ENCODE data around the gene LMCD1. TPM values are rescaled to one million over a fixed set of nuclear protein-coding genes. Genes with fewer than 3 reads are reported as not detected.
A peak's percentile ranks its signal among the peaks of the same experiment; 100 is the strongest.

LMCD1 gene
- total RNA-seq, 1 donor from 2014 or later, result 35.0 TPM

- Histone ChIP-seq H3K27ac (ENCODE audit: low read depth, low read length) (peak overlapping the region; percentile 54), H3K4me3 (ENCODE audit: low read length in 3 of 3) (no peak overlapping the region), H3K9me3 (ENCODE audit: control insufficient read depth in 3 of 3, low read length in 3 of 3) (no peaks in the 10 kb centered on the region), H3K36me3 (ENCODE audit: control insufficient read depth in 3 of 3, insufficient read depth in 3 of 3, low read length in 3 of 3) (peaks cover 59 to 66% (median 59%) of the 10 kb centered on the region in 3 donors), H3K27me3 (ENCODE audit: control insufficient read depth in 3 of 3, insufficient read depth in 3 of 3, low read length in 3 of 3) (no peaks in the 10 kb centered on the region), H3K4me1 (ENCODE audit: control insufficient read depth in 3 of 3, insufficient read depth in 3 of 3, low read length in 3 of 3) (peaks cover 82 to 85% (median 84%) of the 10 kb centered on the region in 3 donors), H3K9ac (ENCODE audit: low read depth in 1 of 3, low read length in 3 of 3) (peak overlapping the region in 1 of 3 donors; percentile 55)
These were observed 50.7 kb downstream of the LMCD1 start for GRCh38 chr3:8552223-8552762.

- peaks cover 57 to 62% (median 62%) of the 10 kb centered on the region in 3 donors for H3K36me3 ChIP-seq (ENCODE audit: control insufficient read depth in 3 of 3, insufficient read depth in 3 of 3, low read length in 3 of 3)
These were observed 51.8 kb downstream of the LMCD1 start for GRCh38 chr3:8553405-8553804.

GRCh38 chr3:8554696-8555095, 53.1 kb downstream of the LMCD1 start:
- peaks cover 84 to 96% (median 93%) of the 10 kb centered on the region in 3 donors for H3K4me1 ChIP-seq (ENCODE audit: control insufficient read depth in 3 of 3, insufficient read depth in 3 of 3, low read length in 3 of 3)
- H3K27ac ChIP-seq (ENCODE audit: low read depth, low read length), result peak overlapping the region; percentile 78
- H3K9me3 ChIP-seq (ENCODE audit: control insufficient read depth in 3 of 3, low read length in 3 of 3), result no peaks in the 10 kb centered on the region
- H3K27me3 ChIP-seq (ENCODE audit: control insufficient read depth in 3 of 3, insufficient read depth in 3 of 3, low read length in 3 of 3), result no peaks in the 10 kb centered on the region
- H3K4me3 ChIP-seq (ENCODE audit: low read length in 3 of 3), result peak overlapping the region in 1 of 3 donors; percentile 3
- H3K9ac ChIP-seq (ENCODE audit: low read depth in 1 of 3, low read length in 3 of 3), result peak overlapping the region in 2 of 3 donors; percentile 26 to 33
- H3K36me3 ChIP-seq (ENCODE audit: control insufficient read depth in 3 of 3, insufficient read depth in 3 of 3, low read length in 3 of 3), result peaks cover 54 to 61% (median 58%) of the 10 kb centered on the region in 3 donors

More at GRCh38 chr3:8553405-8553804, 51.8 kb downstream of the LMCD1 start:
- Histone ChIP-seq H3K4me3 (ENCODE audit: low read length in 3 of 3) (peak overlapping the region in 2 of 3 donors; percentile 5 to 14), H3K27me3 (ENCODE audit: control insufficient read depth in 3 of 3, insufficient read depth in 3 of 3, low read length in 3 of 3) (no peaks in the 10 kb centered on the region), H3K4me1 (ENCODE audit: control insufficient read depth in 3 of 3, insufficient read depth in 3 of 3, low read length in 3 of 3) (peaks cover 90 to 93% (median 93%) of the 10 kb centered on the region in 3 donors), H3K9ac (ENCODE audit: low read depth in 1 of 3, low read length in 3 of 3) (peak overlapping the region in 2 of 3 donors; percentile 33 to 38), H3K9me3 (ENCODE audit: control insufficient read depth in 3 of 3, low read length in 3 of 3) (no peaks in the 10 kb centered on the region), H3K27ac (ENCODE audit: low read depth, low read length) (peak overlapping the region; percentile 78)

- peaks cover 84 to 94% (median 93%) of the 10 kb centered on the region in 3 donors for H3K4me1 ChIP-seq (ENCODE audit: control insufficient read depth in 3 of 3, insufficient read depth in 3 of 3, low read length in 3 of 3)
- peaks cover 54 to 58% (median 56%) of the 10 kb centered on the region in 3 donors for H3K36me3 ChIP-seq (ENCODE audit: control insufficient read depth in 3 of 3, insufficient read depth in 3 of 3, low read length in 3 of 3)
- peak overlapping the region in 2 of 3 donors; percentile 26 to 47 for H3K9ac ChIP-seq (ENCODE audit: low read depth in 1 of 3, low read length in 3 of 3)
- no peaks in the 10 kb centered on the region for H3K9me3 ChIP-seq (ENCODE audit: control insufficient read depth in 3 of 3, low read length in 3 of 3)
- no peak overlapping the region for H3K4me3 ChIP-seq (ENCODE audit: low read length in 3 of 3)
- H3K27ac ChIP-seq (ENCODE audit: low read depth, low read length), result peak overlapping the region; percentile 78
- H3K27me3 ChIP-seq (ENCODE audit: control insufficient read depth in 3 of 3, insufficient read depth in 3 of 3, low read length in 3 of 3), result no peaks in the 10 kb centered on the region
These were observed 53.6 kb downstream of the LMCD1 start for GRCh38 chr3:8555113-8555661.

- Histone ChIP-seq H3K4me1 (ENCODE audit: control insufficient read depth in 3 of 3, insufficient read depth in 3 of 3, low read length in 3 of 3) (peaks cover 83 to 95% (median 93%) of the 10 kb centered on the region in 3 donors), H3K4me3 (ENCODE audit: low read length in 3 of 3) (no peak overlapping the region), H3K9ac (ENCODE audit: low read depth in 1 of 3, low read length in 3 of 3) (no peak overlapping the region), H3K27ac (ENCODE audit: low read depth, low read length) (peak overlapping the region; percentile 78), H3K9me3 (ENCODE audit: control insufficient read depth in 3 of 3, low read length in 3 of 3) (no peaks in the 10 kb centered on the region), H3K27me3 (ENCODE audit: control insufficient read depth in 3 of 3, insufficient read depth in 3 of 3, low read length in 3 of 3) (no peaks in the 10 kb centered on the region), H3K36me3 (ENCODE audit: control insufficient read depth in 3 of 3, insufficient read depth in 3 of 3, low read length in 3 of 3) (peaks cover 53 to 54% (median 54%) of the 10 kb centered on the region in 3 donors)
These were observed 54.3 kb downstream of the LMCD1 start for GRCh38 chr3:8555725-8556472.

GRCh38 chr3:8556473-8556869, 54.8 kb downstream of the LMCD1 start:
- Histone ChIP-seq H3K9ac (ENCODE audit: low read depth in 1 of 3, low read length in 3 of 3) (no peak overlapping the region), H3K36me3 (ENCODE audit: control insufficient read depth in 3 of 3, insufficient read depth in 3 of 3, low read length in 3 of 3) (peaks cover 50% of the 10 kb centered on the region in 3 donors), H3K27ac (ENCODE audit: low read depth, low read length) (peak overlapping the region; percentile 78), H3K27me3 (ENCODE audit: control insufficient read depth in 3 of 3, insufficient read depth in 3 of 3, low read length in 3 of 3) (no peaks in the 10 kb centered on the region), H3K9me3 (ENCODE audit: control insufficient read depth in 3 of 3, low read length in 3 of 3) (no peaks in the 10 kb centered on the region), H3K4me3 (ENCODE audit: low read length in 3 of 3) (no peak overlapping the region), H3K4me1 (ENCODE audit: control insufficient read depth in 3 of 3, insufficient read depth in 3 of 3, low read length in 3 of 3) (peaks cover 77 to 91% (median 88%) of the 10 kb centered on the region in 3 donors)

- H3K9ac ChIP-seq (ENCODE audit: low read depth in 1 of 3, low read length in 3 of 3), result no peak overlapping the region
- peak overlapping the region; percentile 78 for H3K27ac ChIP-seq (ENCODE audit: low read depth, low read length)
- peaks cover 75 to 90% (median 87%) of the 10 kb centered on the region in 3 donors for H3K4me1 ChIP-seq (ENCODE audit: control insufficient read depth in 3 of 3, insufficient read depth in 3 of 3, low read length in 3 of 3)
- H3K4me3 ChIP-seq (ENCODE audit: low read length in 3 of 3), result no peak overlapping the region
- H3K9me3 ChIP-seq (ENCODE audit: control insufficient read depth in 3 of 3, low read length in 3 of 3), result no peaks in the 10 kb centered on the region
- no peaks in the 10 kb centered on the region for H3K27me3 ChIP-seq (ENCODE audit: control insufficient read depth in 3 of 3, insufficient read depth in 3 of 3, low read length in 3 of 3)
- peaks cover 43 to 48% (median 44%) of the 10 kb centered on the region in 3 donors for H3K36me3 ChIP-seq (ENCODE audit: control insufficient read depth in 3 of 3, insufficient read depth in 3 of 3, low read length in 3 of 3)
These were observed 55.7 kb downstream of the LMCD1 start for GRCh38 chr3:8557298-8557697.

- H3K4me1 ChIP-seq (ENCODE audit: control insufficient read depth in 3 of 3, insufficient read depth in 3 of 3, low read length in 3 of 3), result peaks cover 62 to 79% (median 76%) of the 10 kb centered on the region in 3 donors
- H3K27me3 ChIP-seq (ENCODE audit: control insufficient read depth in 3 of 3, insufficient read depth in 3 of 3, low read length in 3 of 3), result no peaks in the 10 kb centered on the region
- peaks cover 38 to 55% (median 39%) of the 10 kb centered on the region in 3 donors for H3K36me3 ChIP-seq (ENCODE audit: control insufficient read depth in 3 of 3, insufficient read depth in 3 of 3, low read length in 3 of 3)
- H3K9ac ChIP-seq (ENCODE audit: low read depth in 1 of 3, low read length in 3 of 3), result no peak overlapping the region
- no peaks in the 10 kb centered on the region for H3K9me3 ChIP-seq (ENCODE audit: control insufficient read depth in 3 of 3, low read length in 3 of 3)
- H3K4me3 ChIP-seq (ENCODE audit: low read length in 3 of 3), result no peak overlapping the region
- peak overlapping the region; percentile 78 for H3K27ac ChIP-seq (ENCODE audit: low read depth, low read length)
These were observed 57.0 kb downstream of the LMCD1 start for GRCh38 chr3:8558645-8559044.

- Histone ChIP-seq H3K9ac (ENCODE audit: low read depth in 1 of 3, low read length in 3 of 3) (no peak overlapping the region), H3K9me3 (ENCODE audit: control insufficient read depth in 3 of 3, low read length in 3 of 3) (no peaks in the 10 kb centered on the region), H3K36me3 (ENCODE audit: control insufficient read depth in 3 of 3, insufficient read depth in 3 of 3, low read length in 3 of 3) (peaks cover 35 to 58% (median 37%) of the 10 kb centered on the region in 3 donors), H3K4me3 (ENCODE audit: low read length in 3 of 3) (no peak overlapping the region), H3K27ac (ENCODE audit: low read depth, low read length) (peak overlapping the region; percentile 65), H3K27me3 (ENCODE audit: control insufficient read depth in 3 of 3, insufficient read depth in 3 of 3, low read length in 3 of 3) (no peaks in the 10 kb centered on the region), H3K4me1 (ENCODE audit: control insufficient read depth in 3 of 3, insufficient read depth in 3 of 3, low read length in 3 of 3) (peaks cover 55 to 72% (median 69%) of the 10 kb centered on the region in 3 donors)
These were observed 57.7 kb downstream of the LMCD1 start for GRCh38 chr3:8559351-8559750.
